Parathyroid adenoma (tissue), 2 donors: ENCODE results near the gene TEDDM1.

Source experiments
- H2AFZ ChIP-seq: fragments of 300-600 bp; sonication (generic); one replicate; pipeline ENCODE4 v1.7.0; 2017; ENCODE audit warnings: antibody characterized with exemption, mild to moderate bottlenecking
- H3K27ac ChIP-seq: fragments of 300-600 bp; sonication (generic); one replicate; pipeline ENCODE4 v1.7.0; 2017
- H3K27me3 ChIP-seq: fragments of 300-600 bp; sonication (generic); one replicate; pipeline ENCODE4 v1.7.0; 2017; ENCODE audit warnings: low read length; ENCODE audit not compliant: control insufficient read depth, insufficient read depth
- H3K36me3 ChIP-seq: fragments of 300-600 bp; sonication (generic); one replicate; pipeline ENCODE4 v1.7.0; 2017; ENCODE audit warnings: low read length; ENCODE audit not compliant: control insufficient read depth, insufficient read depth
- H3K4me1 ChIP-seq: fragments of 300-600 bp; sonication (generic); one replicate; pipeline ENCODE4 v1.7.0; 2017; ENCODE audit warnings: control low read depth
- H3K4me2 ChIP-seq: fragments of 300-600 bp; sonication (generic); one replicate; pipeline ENCODE4 v1.7.0; 2017; ENCODE audit warnings: low read length
- H3K4me3 ChIP-seq: fragments of 300-600 bp; sonication (generic); one replicate; pipeline ENCODE4 v1.7.0; 2017; ENCODE audit warnings: low read depth, low read length
- H3K79me2 ChIP-seq: fragments of 300-600 bp; sonication (generic); one replicate; pipeline ENCODE4 v1.7.0; 2017; ENCODE audit warnings: control low read depth
- H3K9ac ChIP-seq: fragments of 300-600 bp; sonication (generic); one replicate; pipeline ENCODE4 v1.7.0; 2017; ENCODE audit warnings: mild to moderate bottlenecking
- H3K9me3 ChIP-seq: fragments of 300-600 bp; sonication (generic); one replicate; pipeline ENCODE4 v1.7.0; 2017; ENCODE audit warnings: low read length; ENCODE audit not compliant: control insufficient read depth
- CTCF ChIP-seq: fragments of 300-600 bp; sonication (generic); IDR thresholded peaks from one replicate; pipeline ENCODE4 v1.7.0; 2017; ENCODE audit warnings: antibody characterized with exemption, mild to moderate bottlenecking
- donor health status: primary hyperparathyroidism.

Gene TEDDM1

DNA sequence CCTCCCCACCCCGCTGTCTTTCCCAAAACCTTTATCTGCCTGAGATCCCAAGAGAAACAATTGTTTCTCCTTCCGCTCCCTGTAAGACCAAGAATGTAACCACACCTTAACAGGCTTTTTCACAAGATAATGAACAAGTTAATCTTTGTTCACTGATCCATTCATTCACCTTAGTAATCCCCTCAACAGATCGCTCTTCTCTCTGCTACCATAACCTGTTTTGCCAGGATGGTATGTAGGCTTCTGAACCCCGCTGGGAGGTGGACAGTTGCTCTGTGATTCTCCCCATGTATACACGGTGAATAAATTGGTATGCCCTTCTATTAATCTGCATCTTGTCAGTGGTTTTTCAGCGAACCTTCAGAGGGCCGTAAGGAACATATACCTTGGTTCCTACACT lies 30.8 kb upstream of the TEDDM1 start:
- H3K4me3 ChIP-seq = no peak overlapping the region
- no peak overlapping the region for H3K9ac ChIP-seq
- TF ChIP-seq CTCF = no peak
- H3K4me1 ChIP-seq = no peaks in the 10 kb centered on the region
- no peaks in the 10 kb centered on the region for H3K36me3 ChIP-seq
- H3K9me3 ChIP-seq = no peaks in the 10 kb centered on the region
- H3K79me2 ChIP-seq = no peaks in the 10 kb centered on the region
- H3K27ac ChIP-seq = no peak overlapping the region
- H3K4me2 ChIP-seq = no peak overlapping the region
- no peak overlapping the region for H2AFZ ChIP-seq
- H3K27me3 ChIP-seq = no peaks in the 10 kb centered on the region

DNA sequence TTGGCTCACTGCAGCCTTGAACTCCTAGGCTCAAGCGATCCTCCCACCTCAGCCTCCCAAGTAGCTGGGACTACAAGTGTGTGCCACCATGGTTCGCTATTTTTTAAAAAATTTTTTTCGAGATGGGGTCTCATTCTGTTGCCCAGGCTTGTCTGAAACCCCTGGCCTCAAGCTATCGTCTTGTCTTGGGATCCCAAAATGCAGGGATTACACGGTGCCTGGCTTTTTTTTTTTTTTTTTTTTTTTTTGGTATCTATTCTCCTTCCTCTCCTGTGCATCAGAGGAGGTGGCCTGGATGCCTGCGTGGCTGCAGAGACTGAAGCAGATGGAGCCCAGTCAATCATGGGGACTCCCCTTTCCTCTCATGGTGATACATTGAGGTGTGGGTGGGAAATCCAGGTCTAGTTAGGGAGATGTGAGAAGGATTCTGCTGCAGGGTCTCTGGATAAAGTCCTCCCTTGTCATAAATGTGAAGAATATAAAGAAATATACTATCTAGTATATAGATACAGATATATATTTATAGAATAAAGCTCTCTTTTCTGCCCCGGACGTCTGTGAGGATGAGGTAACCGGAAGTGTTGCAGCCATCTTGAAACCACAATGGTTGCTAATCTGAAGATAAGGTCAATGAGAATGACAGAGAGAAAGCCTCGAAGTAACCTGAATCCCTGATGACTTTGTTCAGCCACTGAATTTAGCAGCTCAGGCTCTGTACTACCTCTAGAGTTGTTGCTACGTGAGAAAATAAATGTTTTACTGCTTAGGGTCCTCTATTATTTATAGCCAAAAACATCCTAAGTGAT lies 30.0 kb upstream of the TEDDM1 start:
- no peak overlapping the region for H3K4me3 ChIP-seq
- H3K4me1 ChIP-seq = no peaks in the 10 kb centered on the region
- no peak overlapping the region for H3K4me2 ChIP-seq
- no peak overlapping the region for H3K27ac ChIP-seq
- no peak overlapping the region for H3K9ac ChIP-seq
- no peaks in the 10 kb centered on the region for H3K9me3 ChIP-seq
- TF ChIP-seq CTCF = no peak
- no peaks in the 10 kb centered on the region for H3K36me3 ChIP-seq
- H3K27me3 ChIP-seq = no peaks in the 10 kb centered on the region
- H2AFZ ChIP-seq = no peak overlapping the region
- H3K79me2 ChIP-seq = no peaks in the 10 kb centered on the region

DNA sequence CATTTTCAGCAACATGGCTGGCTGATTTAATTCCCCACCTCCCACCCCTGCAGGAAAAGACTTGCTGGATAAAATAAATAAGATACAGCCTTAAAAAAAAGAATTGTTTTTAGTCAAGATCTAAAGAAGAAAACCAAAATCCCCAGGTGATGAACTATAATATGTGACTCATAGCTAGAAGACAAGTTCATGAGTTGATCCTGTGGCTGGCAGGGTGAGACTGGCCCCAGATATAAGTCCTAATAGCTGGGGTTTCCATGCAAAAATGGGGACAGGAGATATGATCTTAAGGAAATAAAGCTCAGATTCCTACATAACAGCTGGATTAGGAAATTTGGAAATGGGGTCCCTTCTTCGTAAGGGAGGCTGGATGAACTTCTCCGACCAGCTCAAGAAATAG lies 27.6 kb upstream of the TEDDM1 start:
- no peak overlapping the region for H3K4me3 ChIP-seq

GRCh38 chr1:182426442-182427430 lies 26.3 kb upstream of the TEDDM1 start:
- Histone ChIP-seq H3K9ac (no peak overlapping the region), H3K4me1 (no peaks in the 10 kb centered on the region), H3K36me3 (no peaks in the 10 kb centered on the region), H3K4me2 (no peak overlapping the region), H3K79me2 (no peaks in the 10 kb centered on the region), H3K27me3 (no peaks in the 10 kb centered on the region), H3K9me3 (no peaks in the 10 kb centered on the region), H3K27ac (no peak overlapping the region), H3K4me3 (no peak overlapping the region), H2AFZ (no peak overlapping the region)
- no peak for TF ChIP-seq CTCF

More for the DNA sequence above, 27.6 kb upstream of the TEDDM1 start:
- TF ChIP-seq CTCF = no peak
- Histone ChIP-seq H3K9me3 (no peaks in the 10 kb centered on the region), H3K4me2 (no peak overlapping the region), H3K9ac (no peak overlapping the region), H3K4me1 (no peaks in the 10 kb centered on the region), H3K36me3 (no peaks in the 10 kb centered on the region), H2AFZ (no peak overlapping the region), H3K79me2 (no peaks in the 10 kb centered on the region), H3K27me3 (no peaks in the 10 kb centered on the region), H3K27ac (no peak overlapping the region)
